Measurements from ENCODE around the gene HSD17B10. TPM values are rescaled to one million over a fixed set of nuclear protein-coding genes. Genes with fewer than 3 reads are reported as not detected.

HSD17B10 gene
- polyA plus RNA-seq, 1 donor from 2014 or later = 112 TPM

- H3K4me3 ChIP-seq (ENCODE audit: low read length) = no peak overlapping the region
- TF ChIP-seq MXI1 (conservative IDR thresholded peaks at IDR 0.05; ENCODE audit: poor library complexity, severe bottlenecking) (no peak), TAF1 (IDR thresholded peaks at IDR 0.05; ENCODE audit: low read depth) (no peak), EZH2 (IDR thresholded peaks at IDR 0.05; ENCODE audit: borderline replicate concordance, insufficient read depth, low read length, poor library complexity, severe bottlenecking) (no peak), CTCF (IDR thresholded peaks at IDR 0.05; ENCODE audit: poor library complexity, severe bottlenecking) (no peak), POLR2AphosphoS5 (IDR thresholded peaks at IDR 0.05) (no peak), RAD21 (conservative IDR thresholded peaks at IDR 0.05) (no peak), SMC3 (conservative IDR thresholded peaks at IDR 0.05; ENCODE audit: poor library complexity) (no peak), EP300 (conservative IDR thresholded peaks at IDR 0.05; ENCODE audit: poor library complexity, severe bottlenecking) (no peak)
- TF ChIP-seq, protein P1, sequence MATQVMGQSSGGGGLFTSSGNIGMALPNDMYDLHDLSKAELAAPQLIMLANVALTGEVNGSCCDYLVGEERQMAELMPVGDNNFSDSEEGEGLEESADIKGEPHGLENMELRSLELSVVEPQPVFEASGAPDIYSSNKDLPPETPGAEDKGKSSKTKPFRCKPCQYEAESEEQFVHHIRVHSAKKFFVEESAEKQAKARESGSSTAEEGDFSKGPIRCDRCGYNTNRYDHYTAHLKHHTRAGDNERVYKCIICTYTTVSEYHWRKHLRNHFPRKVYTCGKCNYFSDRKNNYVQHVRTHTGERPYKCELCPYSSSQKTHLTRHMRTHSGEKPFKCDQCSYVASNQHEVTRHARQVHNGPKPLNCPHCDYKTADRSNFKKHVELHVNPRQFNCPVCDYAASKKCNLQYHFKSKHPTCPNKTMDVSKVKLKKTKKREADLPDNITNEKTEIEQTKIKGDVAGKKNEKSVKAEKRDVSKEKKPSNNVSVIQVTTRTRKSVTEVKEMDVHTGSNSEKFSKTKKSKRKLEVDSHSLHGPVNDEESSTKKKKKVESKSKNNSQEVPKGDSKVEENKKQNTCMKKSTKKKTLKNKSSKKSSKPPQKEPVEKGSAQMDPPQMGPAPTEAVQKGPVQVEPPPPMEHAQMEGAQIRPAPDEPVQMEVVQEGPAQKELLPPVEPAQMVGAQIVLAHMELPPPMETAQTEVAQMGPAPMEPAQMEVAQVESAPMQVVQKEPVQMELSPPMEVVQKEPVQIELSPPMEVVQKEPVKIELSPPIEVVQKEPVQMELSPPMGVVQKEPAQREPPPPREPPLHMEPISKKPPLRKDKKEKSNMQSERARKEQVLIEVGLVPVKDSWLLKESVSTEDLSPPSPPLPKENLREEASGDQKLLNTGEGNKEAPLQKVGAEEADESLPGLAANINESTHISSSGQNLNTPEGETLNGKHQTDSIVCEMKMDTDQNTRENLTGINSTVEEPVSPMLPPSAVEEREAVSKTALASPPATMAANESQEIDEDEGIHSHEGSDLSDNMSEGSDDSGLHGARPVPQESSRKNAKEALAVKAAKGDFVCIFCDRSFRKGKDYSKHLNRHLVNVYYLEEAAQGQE (IDR thresholded peaks at IDR 0.05; ENCODE audit: borderline replicate concordance) = no peak
- no peaks in the 10 kb centered on the region for H3K27me3 ChIP-seq (ENCODE audit: insufficient read depth, low read depth, low read length)
- no peaks in the 10 kb centered on the region for H3K9me3 ChIP-seq (ENCODE audit: low read length)
- H3K9me2 ChIP-seq (ENCODE audit: insufficient read depth, low read length) = no peaks in the 10 kb centered on the region
- H2AFZ ChIP-seq (ENCODE audit: low read depth, low read length) = no peak overlapping the region
- H3F3A ChIP-seq (ENCODE audit: insufficient read depth, low read length, poor library complexity, severe bottlenecking) = no peaks in the 10 kb centered on the region
- no peaks in the 10 kb centered on the region for H4K20me1 ChIP-seq (ENCODE audit: insufficient read depth)
- no peak overlapping the region for H3K27ac ChIP-seq (ENCODE audit: low read length)
- H3K79me2 ChIP-seq (replicated peaks; ENCODE audit: insufficient read depth, low read length) = no peaks in the 10 kb centered on the region
- no peak overlapping the region for H3K9ac ChIP-seq (ENCODE audit: low read length)
- H3K36me3 ChIP-seq (ENCODE audit: insufficient read depth, low read length) = no peaks in the 10 kb centered on the region
- H3K4me2 ChIP-seq (ENCODE audit: low read length) = no peak overlapping the region
Measured at GRCh38 chrX:53403535-53403934, 30.6 kb downstream of the HSD17B10 start.

DNA sequence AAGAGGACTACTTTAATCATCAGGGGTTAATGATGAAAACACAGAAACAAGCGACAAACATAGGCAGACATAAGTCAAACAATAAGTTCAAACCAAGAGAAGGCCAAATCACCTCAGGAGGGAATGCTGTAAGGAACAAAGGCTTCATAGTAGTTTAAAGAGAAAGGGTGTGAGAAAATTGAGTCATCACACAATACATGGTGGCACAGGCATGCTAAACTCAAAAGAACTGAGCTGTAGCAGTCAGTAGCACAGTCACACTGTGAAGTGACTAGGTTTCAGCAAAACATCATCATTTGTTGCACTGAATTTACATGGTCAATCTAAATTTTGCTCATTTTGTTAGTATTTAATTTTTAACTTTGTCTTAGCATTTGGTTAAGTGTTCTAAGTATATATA lies 36.0 kb downstream of the HSD17B10 start:
- Histone ChIP-seq H3K27me3 (ENCODE audit: insufficient read depth, low read depth, low read length) (no peaks in the 10 kb centered on the region), H3K9ac (ENCODE audit: low read length) (no peak overlapping the region), H3K27ac (ENCODE audit: low read length) (no peak overlapping the region), H3K36me3 (ENCODE audit: insufficient read depth, low read length) (no peaks in the 10 kb centered on the region), H3K9me2 (ENCODE audit: insufficient read depth, low read length) (no peaks in the 10 kb centered on the region), H3K4me3 (ENCODE audit: low read length) (no peak overlapping the region), H3K4me2 (ENCODE audit: low read length) (no peak overlapping the region), H3K79me2 (replicated peaks; ENCODE audit: insufficient read depth, low read length) (no peaks in the 10 kb centered on the region), H3F3A (ENCODE audit: insufficient read depth, low read length, poor library complexity, severe bottlenecking) (no peaks in the 10 kb centered on the region), H2AFZ (ENCODE audit: low read depth, low read length) (no peak overlapping the region), H3K9me3 (ENCODE audit: low read length) (no peaks in the 10 kb centered on the region), H4K20me1 (ENCODE audit: insufficient read depth) (no peaks in the 10 kb centered on the region)
- TF ChIP-seq SMC3 (conservative IDR thresholded peaks at IDR 0.05; ENCODE audit: poor library complexity) (no peak), CTCF (IDR thresholded peaks at IDR 0.05; ENCODE audit: poor library complexity, severe bottlenecking) (no peak), MXI1 (conservative IDR thresholded peaks at IDR 0.05; ENCODE audit: poor library complexity, severe bottlenecking) (no peak)
